Central memory CD4-positive, alpha-beta T cell (primary cell): Measurements from ENCODE around the gene LRRN4.
"Not testable (repeated sequence)": the region's sequence is repeated elsewhere in the genome, so short reads cannot be mapped to it uniquely, and the experiment has no call there.

Experiments
- DNase-seq: peaks from one replicate; pipeline ENCODE4 v3.0.0; 2022

The LRRN4 gene

DNA sequence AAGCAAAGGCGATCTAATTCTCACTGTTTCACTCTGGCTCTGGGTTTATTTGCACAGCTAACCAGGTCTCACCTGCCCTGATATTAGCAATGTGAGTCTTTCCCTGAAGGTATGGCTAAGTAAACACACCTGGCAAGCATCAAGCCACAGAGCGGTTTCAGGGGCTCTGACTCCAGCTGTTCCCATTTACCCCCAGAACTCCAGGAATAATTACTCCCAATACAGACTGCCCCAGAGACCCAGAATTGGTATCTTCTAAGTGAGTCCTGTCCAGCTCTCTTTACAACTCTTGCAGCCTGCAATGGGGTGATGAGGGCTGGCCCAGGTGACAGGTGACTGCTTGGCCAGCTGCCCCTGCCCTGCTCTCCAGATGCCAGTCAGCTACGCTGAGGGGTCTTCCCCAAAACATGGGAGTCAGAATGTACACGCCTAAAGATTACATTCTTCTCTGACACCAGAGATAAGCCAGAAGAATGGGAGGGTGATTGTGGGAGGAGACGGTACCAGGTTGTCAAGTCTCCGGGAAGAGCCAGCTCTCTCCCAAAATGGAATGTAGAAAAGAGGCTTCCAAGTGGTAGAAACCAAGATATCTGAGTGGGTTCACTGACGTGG, 4.9 kb upstream of the LRRN4 start:
- DNase-seq: no peak

DNA sequence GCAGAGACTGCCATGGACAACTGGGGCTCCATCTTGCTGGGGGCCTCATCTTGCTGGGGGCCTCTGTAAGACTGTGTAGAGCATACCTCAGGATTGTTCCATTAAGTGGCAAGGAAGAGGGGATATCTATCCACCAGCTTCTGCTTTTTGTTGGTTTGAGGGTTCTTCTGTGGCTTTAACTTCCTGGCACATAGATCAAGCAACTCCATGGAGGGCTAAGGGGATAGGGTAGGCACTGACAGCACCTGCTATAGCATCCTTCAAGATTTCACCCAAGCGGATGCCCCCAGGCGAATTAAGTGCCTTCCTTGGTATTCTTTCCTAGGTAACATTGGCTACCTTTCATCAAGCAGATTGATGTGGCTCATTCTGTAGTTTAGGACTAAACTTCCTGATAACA, 3.8 kb upstream of the LRRN4 start:
- DNase-seq: no peak

DNA sequence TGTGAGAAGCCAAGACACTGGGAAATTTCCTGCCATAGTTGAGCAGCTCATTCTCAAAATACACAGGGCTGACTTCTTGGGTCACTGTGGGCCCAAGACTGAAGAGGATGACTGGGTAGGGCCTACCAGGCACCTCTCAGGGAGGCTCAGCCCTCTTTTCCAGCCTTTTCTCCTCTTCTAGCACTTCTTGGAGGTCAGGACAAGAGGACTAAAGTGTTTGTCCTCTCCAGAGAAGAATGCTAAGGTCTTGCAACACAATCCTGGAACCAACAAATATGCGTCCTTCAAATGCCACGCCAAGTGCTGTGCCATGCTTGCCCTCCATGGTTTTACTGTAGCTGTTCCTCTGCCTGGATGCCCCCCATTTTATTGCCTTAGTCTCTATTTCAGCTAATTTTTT, 3.3 kb upstream of the LRRN4 start:
- no peak for DNase-seq

DNA sequence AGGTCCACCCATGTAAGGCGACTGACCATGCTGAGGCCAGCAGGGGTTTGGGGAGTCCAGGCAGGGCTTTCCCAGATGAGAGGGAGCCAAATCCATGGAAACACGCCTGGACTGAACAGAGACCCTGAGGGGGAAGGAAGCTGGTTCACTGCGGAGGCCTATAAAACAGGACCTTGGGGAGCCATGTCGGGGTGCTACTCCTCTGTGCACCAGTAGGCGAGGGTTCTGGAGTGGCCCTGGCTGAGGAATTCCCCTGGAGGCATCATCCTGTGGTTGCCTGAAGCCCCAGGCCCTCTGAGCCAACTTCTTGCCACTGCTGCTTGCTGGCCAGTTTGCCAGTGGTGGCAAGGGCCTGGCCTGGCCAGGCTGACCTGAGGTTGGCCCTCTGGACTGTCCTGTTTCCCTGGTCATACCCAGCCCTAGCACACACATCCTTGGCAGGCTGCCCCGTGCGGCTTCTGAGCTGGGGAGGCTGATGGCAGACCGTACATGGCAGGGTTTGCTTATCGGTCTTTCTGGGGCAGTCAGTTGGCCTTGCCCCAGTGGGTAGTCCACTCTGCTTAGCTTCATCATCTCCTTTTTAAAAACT, 2.2 kb upstream of the LRRN4 start:
- no peak for DNase-seq

DNA sequence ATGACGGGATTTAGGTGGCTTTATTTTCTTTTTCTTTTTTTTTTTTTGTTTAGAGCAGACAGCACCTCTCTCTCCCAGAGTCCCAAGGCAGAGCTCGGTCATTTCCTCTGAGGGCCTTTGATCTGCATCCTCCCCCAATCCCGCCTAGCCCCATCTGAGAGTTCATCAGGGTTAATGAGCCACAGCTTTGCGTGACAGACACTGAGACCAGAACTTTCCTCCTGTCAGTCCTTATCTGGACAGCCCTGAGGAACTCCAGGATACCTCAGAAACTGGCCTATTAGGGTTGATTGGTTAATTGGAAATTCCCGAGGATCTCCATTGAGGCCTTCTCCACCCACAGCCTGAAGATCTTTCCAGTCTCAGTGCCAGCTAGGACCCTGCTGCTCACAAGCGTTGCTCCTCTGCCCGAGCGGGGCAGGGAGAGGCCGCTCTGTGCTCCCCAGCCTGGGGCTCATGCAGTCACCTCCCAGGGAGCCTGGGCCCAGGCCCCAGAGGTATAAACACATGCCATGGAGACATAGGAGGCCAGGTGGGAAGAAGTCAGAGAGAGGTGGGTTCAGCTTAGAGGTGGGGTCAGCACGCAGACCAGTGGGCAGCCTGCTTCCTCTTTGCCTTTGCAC, 1.4 kb upstream of the LRRN4 start:
- DNase-seq: no peak

DNA sequence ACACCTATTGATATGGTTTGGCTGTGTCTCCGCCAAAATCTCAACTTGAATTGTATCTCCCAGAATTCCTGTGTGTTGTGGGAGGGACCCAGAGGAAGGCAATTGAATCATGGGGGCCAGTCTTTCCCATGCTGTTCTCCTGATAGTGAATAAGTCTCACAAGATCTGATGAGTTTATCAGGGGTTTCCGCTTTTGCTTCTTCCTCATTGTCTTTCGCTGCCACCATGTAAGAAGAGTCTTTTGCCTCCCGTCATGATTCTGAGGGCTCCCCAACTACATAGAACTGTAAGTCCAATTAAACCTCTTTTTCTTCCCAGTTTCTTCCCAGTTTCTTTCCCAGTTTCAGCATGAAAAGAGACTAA, 810 bp upstream of the LRRN4 start:
- not testable (repeated sequence) for DNase-seq

DNA sequence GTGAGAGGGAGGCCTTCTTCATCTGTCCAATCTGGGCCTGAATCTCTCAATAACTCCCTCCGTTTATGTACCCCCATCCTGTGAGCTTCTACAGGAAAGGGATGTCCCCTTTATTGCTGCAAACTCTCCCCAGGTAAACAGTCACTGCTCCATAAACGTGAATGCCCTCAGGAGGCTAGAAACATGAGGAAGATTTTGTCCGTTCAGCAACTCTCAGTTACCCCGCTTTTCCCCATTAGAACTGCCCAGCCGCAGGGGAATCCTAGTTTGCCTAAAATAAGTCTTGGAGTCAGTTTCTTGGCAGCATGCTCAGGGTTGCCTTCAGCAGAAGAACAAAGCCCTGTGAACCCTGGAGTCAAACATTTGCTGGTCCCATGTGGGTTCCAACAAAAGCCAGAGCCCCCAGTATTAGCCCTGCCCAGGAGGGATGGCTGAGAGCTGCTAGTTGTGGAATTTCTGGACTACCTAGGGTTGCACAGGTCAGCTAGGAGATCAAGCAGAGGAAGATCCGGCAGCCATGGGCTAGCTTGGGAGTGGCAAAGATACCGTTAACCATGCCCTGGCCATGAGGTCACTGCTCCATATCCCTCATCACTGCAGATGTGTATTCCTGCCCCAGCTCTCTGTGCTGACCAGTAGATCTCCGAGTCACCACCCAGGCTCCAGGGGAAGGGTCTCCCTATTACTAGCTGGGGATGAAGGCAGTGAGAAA, 640 bp downstream of the LRRN4 start:
- DNase-seq: no peak

DNA sequence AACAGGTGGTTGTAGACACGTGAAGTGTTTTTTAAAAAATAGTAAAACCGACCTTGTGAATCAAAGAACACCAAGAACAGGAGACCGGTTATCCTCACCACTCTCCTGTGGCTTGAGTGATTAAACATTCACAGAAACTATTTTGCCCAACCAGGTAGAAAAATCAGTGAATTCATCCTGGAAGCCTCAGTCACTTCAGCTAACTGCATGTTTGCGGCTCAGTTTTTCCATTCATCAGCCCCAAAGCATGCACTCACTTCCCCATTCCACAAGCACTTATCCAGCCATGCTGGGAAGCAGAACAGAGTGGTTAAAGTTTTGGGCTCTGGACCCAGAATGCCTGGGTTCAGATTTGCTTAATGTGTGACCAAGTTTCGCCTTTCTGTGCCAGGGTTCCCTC, 2.4 kb downstream of the LRRN4 start:
- no peak for DNase-seq

DNA sequence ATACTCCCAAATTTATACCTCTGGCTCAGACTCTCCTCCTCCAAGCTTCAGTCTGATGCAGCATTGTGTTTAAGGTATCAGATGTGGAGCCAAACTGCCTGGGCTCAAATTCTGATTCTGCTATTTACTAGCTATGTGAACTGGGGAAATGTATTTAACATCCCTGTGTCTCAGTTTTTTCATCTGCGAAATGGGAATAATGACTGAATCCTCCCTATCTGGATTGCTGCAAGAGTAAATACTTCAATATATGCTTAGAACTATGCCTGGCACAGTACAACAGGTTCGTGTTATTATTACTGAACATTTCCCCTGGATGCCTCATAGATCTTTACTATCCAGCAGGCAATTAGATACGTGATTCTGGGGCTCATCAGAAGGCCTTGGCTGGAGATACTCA, 5.5 kb downstream of the LRRN4 start:
- no peak for DNase-seq

DNA sequence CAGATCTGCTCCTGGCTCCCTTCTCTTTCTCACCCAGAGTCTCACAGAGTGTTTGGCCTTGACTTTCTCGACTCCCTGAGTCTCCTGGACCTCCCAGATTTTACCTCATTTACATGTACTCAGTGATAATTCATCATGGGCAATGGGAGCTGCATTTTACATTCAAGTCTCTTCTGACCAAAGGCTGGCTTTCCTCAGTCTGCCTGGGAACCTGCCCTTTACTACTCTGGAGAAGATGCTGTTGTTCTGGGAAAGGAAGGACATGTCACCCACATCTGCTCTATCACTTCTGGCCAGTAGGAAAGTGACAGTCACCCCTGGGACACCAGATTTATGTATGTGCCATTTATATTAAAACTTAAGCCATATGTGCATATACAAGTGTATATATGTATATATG, 7.4 kb downstream of the LRRN4 start:
- no peak for DNase-seq

DNA sequence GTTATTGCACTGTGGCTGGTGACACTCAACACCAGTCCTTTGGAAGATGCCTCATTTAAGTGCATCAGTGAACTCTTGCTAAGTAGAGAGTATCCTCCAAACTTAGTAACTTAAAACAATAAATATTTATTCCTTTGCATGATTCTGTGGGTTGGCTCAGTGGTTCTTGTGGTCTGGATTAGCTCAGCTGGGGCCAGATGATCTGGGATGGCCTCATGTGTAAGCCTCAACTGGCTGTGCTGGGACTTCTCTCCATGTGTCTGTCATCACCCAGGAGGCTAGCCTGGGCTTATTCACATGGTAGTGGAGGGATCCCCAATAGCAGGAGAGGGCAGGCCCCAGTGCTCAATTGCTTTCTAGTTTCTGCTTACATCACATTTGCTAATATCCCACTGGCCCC, 8.3 kb downstream of the LRRN4 start:
- DNase-seq: no peak

DNA sequence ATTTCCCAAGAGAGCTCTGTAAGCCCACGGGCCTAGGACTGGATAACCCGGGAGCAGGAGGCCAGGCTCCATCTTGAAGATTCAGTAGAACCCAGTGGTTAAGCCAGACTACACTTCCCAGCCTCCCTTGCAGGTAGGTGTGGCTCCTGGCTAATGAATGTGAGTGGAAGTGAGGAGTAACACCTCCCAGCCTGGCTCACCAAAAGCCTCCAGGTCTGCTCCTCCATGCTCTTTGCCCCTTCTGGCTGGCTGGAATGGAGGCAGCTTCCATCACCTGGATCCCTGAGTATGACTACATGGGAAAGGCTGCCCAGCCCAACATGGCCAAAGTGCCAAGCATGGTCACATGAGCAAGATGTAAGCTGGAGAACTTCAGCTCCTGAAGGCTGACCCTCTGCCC, 9.7 kb downstream of the LRRN4 start:
- DNase-seq: no peak

DNA sequence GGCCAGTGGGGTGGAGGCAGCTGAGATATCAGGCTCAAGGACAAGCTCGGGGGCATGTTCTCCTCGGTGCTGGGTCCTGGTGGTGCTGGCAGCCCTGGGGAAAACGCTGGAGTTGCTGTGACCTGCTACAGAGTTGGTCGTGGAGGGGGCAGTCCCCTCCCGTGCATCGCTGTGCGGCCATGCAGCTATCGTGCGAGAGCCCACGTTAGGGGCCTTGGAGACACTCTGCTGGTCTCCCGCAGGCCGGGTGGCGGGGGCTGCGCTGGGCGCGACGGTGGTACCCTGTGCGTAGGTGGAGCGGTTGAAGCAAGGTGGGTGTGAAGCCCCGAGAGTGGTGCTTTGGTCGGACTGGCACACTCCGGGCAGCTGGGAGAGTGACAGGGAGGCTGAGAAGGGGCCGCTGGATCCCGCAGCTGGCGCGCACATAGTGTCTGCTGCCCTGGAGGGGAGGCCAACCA, 12.0 kb downstream of the LRRN4 start:
- no peak for DNase-seq

DNA sequence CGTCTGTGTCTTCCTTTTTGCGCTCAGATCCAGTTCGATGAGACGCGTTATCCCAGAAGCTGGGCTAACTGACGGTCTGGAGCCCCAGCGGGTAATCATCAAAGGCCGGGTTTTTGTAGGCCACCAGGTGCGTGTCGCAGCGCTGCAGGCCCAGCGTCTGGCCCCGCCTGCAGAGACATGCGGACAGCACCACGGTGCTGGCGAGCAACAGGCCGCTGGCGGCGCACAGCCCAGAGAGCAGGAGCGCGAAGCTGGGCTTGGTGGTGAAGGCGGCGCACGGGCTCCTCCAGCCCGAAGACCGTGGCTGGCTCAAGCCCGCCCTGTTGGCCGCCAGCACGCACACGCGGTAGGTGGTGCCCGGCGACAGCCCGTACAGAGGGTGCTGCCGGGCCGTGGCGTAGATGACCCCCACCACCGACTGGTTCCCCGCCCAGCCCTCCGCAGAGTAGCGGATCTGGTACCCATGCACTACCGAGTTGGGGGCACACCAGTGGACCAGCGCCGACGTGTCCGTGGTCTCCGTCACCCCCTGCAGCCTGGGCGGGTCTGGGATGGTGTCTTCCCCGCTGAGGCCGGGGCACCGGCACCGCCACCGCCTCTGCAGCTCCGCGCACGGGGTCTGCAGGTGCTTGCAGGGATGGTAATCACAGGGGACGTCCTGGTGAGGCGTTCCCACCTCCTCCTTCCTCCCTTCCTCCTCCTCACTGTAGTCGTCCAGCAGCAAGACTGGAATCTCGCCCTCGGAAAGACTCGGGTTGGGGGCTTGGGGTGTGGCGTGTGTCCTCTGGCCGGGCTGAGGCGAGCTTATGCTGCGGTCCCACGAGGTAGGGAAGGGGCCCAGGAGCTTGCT, 12.7 kb downstream of the LRRN4 start:
- no peak for DNase-seq

DNA sequence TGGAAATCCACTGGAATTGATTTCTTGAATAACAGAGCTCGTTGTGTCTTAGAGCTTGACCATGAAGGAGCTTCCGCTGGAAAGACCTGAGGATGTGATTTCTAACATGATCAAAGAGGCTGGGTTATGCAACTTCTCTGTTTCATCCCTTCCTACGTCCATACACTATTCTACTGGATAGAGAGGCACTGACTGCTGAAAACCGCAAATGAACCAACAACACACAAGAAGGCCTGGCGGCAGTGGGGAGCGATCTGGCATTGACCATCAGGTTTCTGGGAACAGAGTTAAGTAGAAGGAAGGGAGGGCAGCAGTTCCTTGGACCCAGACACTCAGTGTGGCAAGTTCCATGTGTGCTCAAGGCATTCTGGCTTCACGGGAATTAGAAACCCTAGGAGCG, 13.3 kb downstream of the LRRN4 start:
- no peak for DNase-seq

DNA sequence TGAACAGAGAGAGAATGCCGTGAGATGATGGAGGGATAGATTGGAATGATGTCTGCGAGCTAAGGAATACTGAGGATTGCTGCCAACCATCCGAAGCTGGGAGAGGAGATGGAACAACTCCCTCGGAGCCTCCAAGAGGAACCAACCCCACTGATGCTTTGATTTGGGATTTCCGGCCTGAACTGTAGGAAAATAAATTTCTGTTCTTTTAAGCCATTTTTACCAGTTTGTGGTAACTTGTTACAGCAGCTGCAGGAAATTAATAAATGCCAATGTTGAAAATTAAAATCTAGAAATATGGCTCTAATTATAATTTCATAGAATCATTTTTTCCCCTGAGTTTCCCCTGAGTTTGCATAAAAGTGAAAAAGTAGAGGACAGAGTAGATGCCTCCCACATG, 14.1 kb downstream of the LRRN4 start:
- DNase-seq: no peak

DNA sequence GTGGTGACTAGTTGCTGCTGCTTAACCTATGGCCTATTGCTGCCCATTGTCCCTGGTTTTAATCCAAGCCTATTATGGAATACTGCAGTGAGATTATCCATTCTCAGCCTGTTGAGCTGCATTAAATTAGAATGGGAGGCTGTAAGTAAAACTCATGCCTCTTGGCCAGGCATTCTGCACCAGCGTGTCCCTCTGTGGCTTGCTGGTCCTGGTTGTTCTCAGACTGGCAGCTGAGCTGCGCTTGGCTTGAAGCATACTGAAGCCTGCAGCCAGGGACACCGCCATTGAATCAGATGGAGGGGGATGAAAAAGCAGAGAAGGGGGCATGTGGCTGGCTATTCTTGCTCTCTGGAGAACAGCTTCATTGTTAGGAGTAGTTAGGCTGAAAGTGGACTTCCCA, 15.6 kb downstream of the LRRN4 start:
- no peak for DNase-seq

DNA sequence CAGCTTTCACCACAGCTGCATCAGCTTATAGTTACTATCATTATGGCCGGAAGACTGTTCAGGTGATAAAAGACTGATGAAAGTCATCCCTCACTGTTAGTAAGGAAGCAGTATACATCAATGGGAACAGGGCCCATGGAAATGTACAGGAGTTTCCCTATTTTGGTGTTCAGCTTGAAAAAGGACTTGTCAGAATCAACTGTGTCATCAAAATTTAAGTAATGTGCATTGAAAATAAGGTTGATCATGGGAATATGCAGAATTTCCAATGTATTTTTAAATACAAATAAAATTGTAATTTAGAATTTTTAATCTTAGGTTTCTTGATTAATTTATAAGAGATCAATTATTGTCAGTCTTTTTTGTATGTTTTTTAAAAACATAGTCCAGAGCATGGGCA, 16.8 kb downstream of the LRRN4 start:
- no peak for DNase-seq

DNA sequence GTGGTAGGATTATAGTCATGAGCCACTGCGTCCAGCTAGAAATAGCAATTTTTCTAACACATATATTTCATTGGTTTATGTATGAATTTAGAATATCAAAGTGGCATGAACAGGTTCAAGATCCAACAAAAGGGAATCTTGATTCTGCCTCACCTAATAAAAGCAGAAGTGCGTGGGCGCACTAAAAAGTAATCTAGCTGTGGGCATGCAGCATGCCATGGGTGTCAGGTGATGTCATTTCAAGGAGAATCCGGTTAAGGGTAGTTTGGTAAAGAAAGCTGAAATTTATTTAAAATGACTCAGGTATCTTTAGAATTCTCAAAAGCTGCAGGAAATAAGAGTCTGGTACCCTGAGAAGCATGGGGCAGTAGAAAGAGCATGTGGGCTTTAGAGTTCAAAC, 17.6 kb downstream of the LRRN4 start:
- DNase-seq: no peak

DNA sequence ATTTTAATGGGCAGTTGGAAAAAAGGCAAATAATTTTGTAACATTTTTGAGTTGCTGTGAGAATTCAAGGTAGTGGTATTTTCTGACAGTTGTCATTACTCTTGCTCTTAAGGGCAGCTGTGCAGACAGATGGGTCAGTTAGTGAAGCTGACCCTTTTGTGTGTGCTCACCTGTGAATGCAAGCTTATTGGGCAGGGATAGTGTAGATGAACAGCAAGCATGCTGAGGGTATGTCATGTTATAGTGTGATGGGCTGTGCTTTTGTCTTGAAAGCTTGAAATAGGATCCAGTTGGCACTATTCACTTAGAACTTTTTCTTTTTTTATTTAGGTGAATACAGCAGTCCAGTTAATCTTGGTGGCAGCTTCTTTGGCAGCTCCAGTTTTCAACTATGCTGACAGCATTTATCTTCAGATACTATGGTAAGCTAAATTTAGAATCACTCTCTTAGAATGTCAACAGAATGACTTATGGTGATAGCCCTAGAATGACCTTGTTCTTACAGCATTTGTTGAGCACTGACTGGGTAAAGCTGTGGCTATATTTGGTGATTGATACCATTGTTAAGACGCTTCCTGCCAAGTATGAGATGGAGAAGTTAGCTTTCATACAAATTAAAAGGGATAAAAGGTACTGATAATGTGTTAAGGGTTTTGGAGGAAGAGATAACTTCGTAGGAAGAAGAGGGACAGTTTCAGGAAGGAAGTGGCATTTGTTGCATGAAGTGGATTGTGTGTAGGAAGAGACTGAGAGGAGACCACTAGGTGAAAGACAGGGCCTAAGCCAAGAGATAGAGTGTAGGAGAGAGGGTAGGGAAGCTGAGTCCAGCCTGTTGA, 19.5 kb downstream of the LRRN4 start:
- DNase-seq: no peak

DNA sequence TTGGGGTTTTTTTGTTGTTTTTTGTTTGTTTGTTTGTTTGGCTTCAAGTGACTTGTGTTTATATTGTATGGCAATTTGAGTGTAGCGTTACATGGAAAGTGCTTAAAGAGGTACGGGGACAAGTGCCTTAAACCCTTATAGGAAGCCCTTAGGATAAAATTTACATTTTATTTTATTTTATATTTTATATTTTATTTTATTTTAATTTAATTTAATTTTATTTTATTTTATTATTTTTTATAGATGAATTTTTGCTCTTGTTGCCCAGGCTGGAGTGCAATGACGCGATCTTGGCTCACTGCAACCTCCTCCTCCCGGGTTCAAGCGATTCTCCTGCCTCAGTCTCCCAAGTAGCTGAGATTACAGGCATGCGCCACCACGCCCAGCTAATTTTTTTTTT, 21.0 kb downstream of the LRRN4 start:
- DNase-seq: not testable (repeated sequence)

DNA sequence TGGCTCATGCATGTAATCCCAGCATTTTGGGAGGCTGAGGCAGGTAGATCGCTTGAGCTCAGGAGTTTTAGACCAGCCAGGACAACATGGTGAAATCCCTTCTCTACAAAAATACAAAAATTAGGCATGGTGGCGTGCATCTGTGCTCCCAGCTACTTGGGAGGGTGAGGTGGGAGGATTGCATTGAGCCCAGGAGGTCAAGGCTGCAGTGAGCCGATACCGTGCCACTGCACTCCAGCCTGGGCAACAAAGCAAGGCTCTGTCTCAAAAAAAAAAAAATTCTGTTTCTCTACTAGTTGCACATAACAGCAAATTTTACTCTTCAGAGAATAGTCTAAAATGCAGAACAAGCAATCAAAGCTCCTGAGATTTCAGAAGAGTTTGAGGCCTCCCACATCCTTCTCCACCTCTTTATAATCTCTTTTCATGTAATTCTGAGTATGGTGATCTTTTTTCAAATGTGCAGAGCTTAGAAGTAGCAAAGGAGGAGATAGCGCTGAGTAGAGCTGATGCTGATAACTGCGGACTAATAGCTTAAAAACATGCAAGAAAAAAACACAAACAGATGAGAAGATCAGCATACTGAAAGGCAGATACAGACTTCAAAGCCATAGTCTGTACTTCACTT, 23.3 kb downstream of the LRRN4 start:
- no peak for DNase-seq
